LNCaP clone FGC (cell line): ENCODE measurements around the gene STXBP2.

Experiments used
- DNase-seq: peaks from one replicate; pipeline ENCODE4 v3.0.0-alpha.2; 2011; ENCODE audit warnings: low read depth
- H3K4me3 ChIP-seq: 2 replicates; pipeline ENCODE4 v1.5.1; 2011; ENCODE audit warnings: mild to moderate bottlenecking, low read depth, low read length, control low read depth
- CTCF ChIP-seq: IDR thresholded peaks from 2 replicates; pipeline ENCODE4 v1.5.1; 2012; ENCODE audit warnings: mild to moderate bottlenecking; ENCODE audit not compliant: control insufficient read depth, insufficient read depth; ENCODE audit errors: extremely low read depth

Gene STXBP2

GRCh38 chr19:7657131-7657751, 20.3 kb downstream of the STXBP2 start:
- H3K4me3 ChIP-seq, result no peak overlapping the region
- TF ChIP-seq CTCF, result no peak
- DNase-seq, result no peak

- DNase-seq, result no peak
- H3K4me3 ChIP-seq, result no peak overlapping the region
- TF ChIP-seq CTCF, result no peak
Measured at GRCh38 chr19:7658219-7658686, 21.3 kb downstream of the STXBP2 start.

GRCh38 chr19:7661744-7662538, 25.0 kb downstream of the STXBP2 start:
- DNase-seq, result no peak

GRCh38 chr19:7662657-7663056, 25.7 kb downstream of the STXBP2 start:
- no peak for TF ChIP-seq CTCF
- no peak overlapping the region for H3K4me3 ChIP-seq
- no peak for DNase-seq

More at GRCh38 chr19:7661744-7662538, 25.0 kb downstream of the STXBP2 start:
- no peak for TF ChIP-seq CTCF
- H3K4me3 ChIP-seq, result no peak overlapping the region

GRCh38 chr19:7663706-7664105, 26.8 kb downstream of the STXBP2 start:
- no peak overlapping the region for H3K4me3 ChIP-seq
- no peak for DNase-seq
- no peak for TF ChIP-seq CTCF

GRCh38 chr19:7665076-7665475, 28.2 kb downstream of the STXBP2 start:
- DNase-seq, result peak; percentile 81
- H3K4me3 ChIP-seq, result no peak overlapping the region
- no peak for TF ChIP-seq CTCF
